ENCODE measurements around the gene KRT6A. TPM values are rescaled to one million over a fixed set of nuclear protein-coding genes. Genes with fewer than 3 reads are reported as not detected.

The KRT6A gene
- total RNA-seq (2022; extraction: Qiagen RNA extraction) = 11.5 to 16.2 TPM (median 14.0 TPM) in 5 replicates

DNA sequence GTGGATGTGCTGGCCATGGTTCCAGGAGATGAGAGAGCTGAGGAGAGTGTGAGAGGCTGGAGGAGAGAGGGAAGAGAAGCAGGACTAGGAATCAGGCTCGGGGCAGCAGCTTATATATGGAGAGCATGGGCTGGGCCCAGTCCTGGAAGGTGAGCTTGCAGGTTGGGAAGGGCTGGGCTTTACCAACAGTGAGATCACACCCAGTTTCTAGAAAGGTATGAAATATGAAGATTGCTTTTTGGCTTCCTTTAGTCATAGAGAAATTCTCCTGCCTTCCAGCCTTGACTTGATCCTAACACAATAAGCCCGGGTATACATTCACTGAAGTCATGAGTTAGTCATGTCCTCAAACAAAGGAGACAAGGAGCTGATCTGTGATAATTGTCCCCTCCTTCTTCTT, at the start of gene KRT6A:
Gene KRT6A, minus strand, starts transcription at position 86 of the 400 bp plus-strand sequence. Its CDS starts 69 bp downstream, at position 17.

DNA sequence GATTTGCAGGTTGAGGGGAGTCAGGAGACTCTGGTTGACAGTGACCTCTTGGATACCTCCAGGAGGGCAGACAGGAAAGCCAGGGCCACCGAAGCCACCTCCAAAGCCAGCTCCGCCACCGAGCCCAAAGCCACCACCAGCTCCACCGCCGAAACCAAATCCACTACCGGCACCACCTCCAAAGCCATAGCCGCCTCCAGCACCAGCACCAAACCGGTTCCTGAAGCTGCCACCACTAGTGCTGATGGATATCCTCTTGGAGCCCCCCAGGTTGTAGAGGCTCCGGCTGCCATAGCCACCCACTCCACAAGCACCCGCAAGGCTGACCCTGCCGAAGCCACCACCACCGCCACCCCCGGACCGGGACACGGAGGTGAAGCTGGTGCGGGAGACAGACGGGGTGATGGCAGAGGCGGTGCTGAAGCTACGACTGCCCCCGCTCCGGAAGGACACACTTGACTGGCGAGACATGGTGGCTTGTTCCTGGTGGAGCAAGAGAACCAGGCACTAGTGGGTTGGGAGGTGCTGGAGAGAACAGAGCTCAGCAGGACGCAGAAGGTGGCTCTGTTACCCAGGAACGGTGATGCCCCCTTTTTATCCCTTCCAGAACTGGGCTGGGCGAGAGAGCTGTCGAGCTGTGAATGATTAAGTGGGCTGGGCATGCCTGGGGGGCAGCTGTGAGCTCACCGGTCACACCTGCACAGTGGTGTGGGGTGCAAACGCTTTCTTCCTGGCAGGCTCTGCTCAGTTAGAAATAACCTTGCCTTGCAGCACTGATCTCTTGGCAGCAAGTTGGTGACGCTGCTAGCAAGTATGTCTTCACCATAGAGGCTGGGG, 27.0 kb upstream of the KRT6A start, which contains the start of gene KRT5:
Gene KRT5, minus strand, starts transcription at position 569 of the 837 bp plus-strand sequence. Its CDS starts 98 bp downstream, at position 471.

DNA sequence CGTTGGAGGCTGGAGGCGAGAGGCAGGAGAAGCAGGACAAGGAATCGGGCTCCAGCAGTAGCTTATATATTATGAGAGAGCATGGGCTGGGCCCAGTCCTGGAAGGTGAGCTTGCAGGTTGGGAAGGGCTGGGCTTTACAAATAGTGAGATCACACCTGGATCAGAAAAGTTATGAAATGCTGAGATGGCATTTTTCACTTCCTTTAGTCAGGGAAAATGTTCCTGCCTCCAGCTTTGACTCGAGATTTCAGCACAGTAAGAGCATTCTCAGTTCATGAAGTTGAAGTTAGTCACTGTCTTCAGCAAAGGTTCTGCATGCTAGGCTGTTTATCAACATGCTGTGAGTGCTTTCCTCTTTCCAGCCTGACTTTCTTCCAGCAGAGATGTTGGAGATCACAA, 19.3 kb downstream of the KRT6A start, which contains the start of gene KRT6C:
Gene KRT6C, minus strand, starts transcription at position 38 of the 400 bp plus-strand sequence. CDS start 68 bp downstream, outside the sequence.

DNA sequence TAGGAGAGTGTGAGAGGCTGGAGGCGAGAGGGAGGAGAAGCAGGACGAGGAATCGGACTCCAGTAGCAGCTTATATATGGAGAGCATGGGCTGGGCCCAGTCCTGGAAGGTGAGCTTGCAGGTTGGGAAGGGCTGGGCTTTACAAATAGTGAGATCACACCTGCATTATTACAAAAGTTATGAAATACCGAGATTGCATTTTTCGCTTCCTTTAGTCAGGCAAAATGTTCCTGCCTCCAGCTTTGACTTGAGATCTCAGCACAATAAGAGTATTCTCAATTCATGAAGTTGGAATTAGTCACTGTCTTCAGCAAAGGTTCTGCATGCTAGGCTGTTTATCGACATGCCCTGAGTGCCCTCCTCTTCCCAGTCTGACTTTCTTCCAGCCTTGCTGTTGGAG, 41.0 kb downstream of the KRT6A start, which contains the start of gene KRT6B:
Gene KRT6B, minus strand, starts transcription at position 46 of the 400 bp plus-strand sequence. CDS start 68 bp downstream, outside the sequence.

Other genes with a start within 250 kb of the KRT6A start
- 26.6 to 30.4 TPM (median 27.1 TPM) in 5 replicates for gene KRT86, start 218.6 kb downstream of the KRT6A start, total RNA-seq (2022; extraction: Qiagen RNA extraction)
- 3,069 to 3,830 TPM (median 3,573 TPM) in 5 replicates for gene KRT81, start 201.7 kb downstream of the KRT6A start, total RNA-seq (2022; extraction: Qiagen RNA extraction)
- gene KRT83, start 171.9 kb downstream of the KRT6A start, total RNA-seq (2022; extraction: Qiagen RNA extraction) = 2.4 to 3.0 TPM (median 2.8 TPM) in 5 replicates
- not detected in 5 replicates for gene KRT85, start 125.8 kb downstream of the KRT6A start, total RNA-seq (2022; extraction: Qiagen RNA extraction)
- not detected in 5 replicates for gene KRT84, start 107.6 kb downstream of the KRT6A start, total RNA-seq (2022; extraction: Qiagen RNA extraction)
- gene KRT82, start 86.9 kb downstream of the KRT6A start, total RNA-seq (2022; extraction: Qiagen RNA extraction) = not detected in 5 replicates
- gene KRT75, start 58.9 kb downstream of the KRT6A start, total RNA-seq (2022; extraction: Qiagen RNA extraction) = 0.08 to 0.20 TPM (median 0.14 TPM) in 5 replicates
- 0.03 to 0.06 TPM in 2 of 5 replicates, not detected in the others for gene KRT6B, start 41.1 kb downstream of the KRT6A start, total RNA-seq (2022; extraction: Qiagen RNA extraction)
- gene KRT6C, start 19.5 kb downstream of the KRT6A start, total RNA-seq (2022; extraction: Qiagen RNA extraction) = 0.07 TPM in 1 of 5 replicates, not detected in the others
- 0.46 to 1.5 TPM (median 0.70 TPM) in 5 replicates for gene KRT5, start 27.1 kb upstream of the KRT6A start, total RNA-seq (2022; extraction: Qiagen RNA extraction)
- gene KRT71, start 59.9 kb upstream of the KRT6A start, total RNA-seq (2022; extraction: Qiagen RNA extraction) = 0.06 TPM in 1 of 5 replicates, not detected in the others
- not detected in 5 replicates for gene KRT74, start 80.6 kb upstream of the KRT6A start, total RNA-seq (2022; extraction: Qiagen RNA extraction)
- gene KRT72, start 108.2 kb upstream of the KRT6A start, total RNA-seq (2022; extraction: Qiagen RNA extraction) = not detected in 5 replicates
- gene KRT73, start 125.3 kb upstream of the KRT6A start, total RNA-seq (2022; extraction: Qiagen RNA extraction) = not detected in 5 replicates
- gene KRT2, start 159.0 kb upstream of the KRT6A start, total RNA-seq (2022; extraction: Qiagen RNA extraction) = not detected in 5 replicates
- gene KRT1, start 187.2 kb upstream of the KRT6A start, total RNA-seq (2022; extraction: Qiagen RNA extraction) = not detected in 5 replicates
- not detected in 5 replicates for gene KRT77, start 210.3 kb upstream of the KRT6A start, total RNA-seq (2022; extraction: Qiagen RNA extraction)

Data from A549 treated with dexamethasone at 1 μM for 4 hours (cell line).